Trophoblast cell (in vitro differentiated cells and primary cell): ENCODE results near the gene MEGF6.
A peak's percentile ranks its signal among the peaks of the same experiment; 100 is the strongest.

Experiments
- DNase-seq, 2 donors: peaks; one replicate each; pipeline ENCODE4 v3.0.0-alpha.2; 2016
- H2AFZ ChIP-seq: 2 replicates; pipeline ENCODE4 v1.6.1; 2013; ENCODE audit warnings: low read length, moderate library complexity, mild to moderate bottlenecking; ENCODE audit not compliant: insufficient read depth, poor library complexity
- H2AK5ac ChIP-seq: 2 replicates; pipeline ENCODE4 v1.6.1; 2013; ENCODE audit warnings: mild to moderate bottlenecking, low read length
- H2BK120ac ChIP-seq: 2 replicates; pipeline ENCODE4 v1.6.1; 2013; ENCODE audit warnings: low read length, mild to moderate bottlenecking, moderate library complexity; ENCODE audit not compliant: insufficient read depth, poor library complexity
- H2BK12ac ChIP-seq: 2 replicates; pipeline ENCODE4 v1.6.1; 2013; ENCODE audit warnings: mild to moderate bottlenecking, low read length, moderate library complexity
- H2BK5ac ChIP-seq: 2 replicates; pipeline ENCODE4 v1.6.1; 2013; ENCODE audit warnings: low read length, low read depth, moderate library complexity, mild to moderate bottlenecking; ENCODE audit not compliant: poor library complexity
- H3K14ac ChIP-seq: 2 replicates; pipeline ENCODE4 v1.6.1; 2013; ENCODE audit warnings: mild to moderate bottlenecking, low read length
- H3K18ac ChIP-seq: 2 replicates; pipeline ENCODE4 v1.6.1; 2013; ENCODE audit warnings: mild to moderate bottlenecking, low read length
- H3K23ac ChIP-seq: 2 replicates; pipeline ENCODE4 v1.6.1; 2013; ENCODE audit warnings: low read length
- H3K27ac ChIP-seq: 2 replicates; pipeline ENCODE4 v1.5.1; 2013; ENCODE audit warnings: low read depth, mild to moderate bottlenecking, inconsistent platforms, low read length, moderate library complexity
- H3K27me3 ChIP-seq: 2 replicates; pipeline ENCODE4 v1.6.1; 2013; ENCODE audit warnings: inconsistent platforms, mild to moderate bottlenecking, low read length, moderate library complexity; ENCODE audit not compliant: insufficient read depth
- H3K36me3 ChIP-seq, 2 experiments: 1 replicate in 1 of 2; 2 replicates in 1 of 2; pipeline ENCODE4 v1.6.1; 2013; ENCODE audit warnings: low read length in 2 of 2, mild to moderate bottlenecking in 2 of 2, moderate library complexity in 1 of 2; ENCODE audit not compliant: insufficient read depth in 2 of 2, control insufficient read depth in 1 of 2
- H3K4ac ChIP-seq: 2 replicates; pipeline ENCODE4 v1.6.1; 2013; ENCODE audit warnings: low read depth, mild to moderate bottlenecking, low read length, moderate library complexity
- H3K4me1 ChIP-seq, 2 experiments: 1 replicate in 1 of 2; 2 replicates in 1 of 2; pipeline ENCODE4 v1.6.1; 2013; ENCODE audit warnings: low read length in 2 of 2, mild to moderate bottlenecking in 2 of 2, moderate library complexity in 1 of 2; ENCODE audit not compliant: insufficient read depth in 2 of 2, control insufficient read depth in 1 of 2
- H3K4me2 ChIP-seq: 2 replicates; pipeline ENCODE4 v1.6.1; 2013; ENCODE audit warnings: inconsistent platforms, mild to moderate bottlenecking, low read length, moderate library complexity
- H3K4me3 ChIP-seq: 2 replicates; pipeline ENCODE4 v1.5.1; 2013; ENCODE audit warnings: mild to moderate bottlenecking, low read depth, low read length, inconsistent platforms
- H3K79me1 ChIP-seq: one replicate; pipeline ENCODE4 v1.6.1; 2013; ENCODE audit warnings: low read length
- H3K79me2 ChIP-seq: 2 replicates; pipeline ENCODE4 v1.6.1; 2013; ENCODE audit warnings: low read length, mild to moderate bottlenecking; ENCODE audit not compliant: control insufficient read depth, insufficient read depth, poor library complexity
- H3K9ac ChIP-seq: 2 replicates; pipeline ENCODE4 v1.6.1; 2013; ENCODE audit warnings: mild to moderate bottlenecking, low read length
- H3K9me3 ChIP-seq: 2 replicates; pipeline ENCODE4 v1.6.1; 2013; ENCODE audit warnings: low read depth, mild to moderate bottlenecking, control low read depth, inconsistent platforms, low read length; ENCODE audit not compliant: insufficient read depth
- H4K12ac ChIP-seq: 2 replicates; pipeline ENCODE4 v1.6.1; 2013; ENCODE audit warnings: low read depth, mild to moderate bottlenecking, low read length, moderate library complexity
- H4K8ac ChIP-seq: 2 replicates; pipeline ENCODE4 v1.6.1; 2013; ENCODE audit warnings: low read depth, mild to moderate bottlenecking, low read length, moderate library complexity
- H4K91ac ChIP-seq: one replicate; pipeline ENCODE4 v1.6.1; 2013; ENCODE audit warnings: low read depth, mild to moderate bottlenecking, low read length, moderate library complexity
- WGBS: extraction: QIAGEN DNeasy Blood & Tissue Kit; methylation state at CpG from one replicate; pipeline ENCODE4 v1.1.7; 2013; ENCODE audit warnings: missing lambda C conversion rate; ENCODE audit not compliant: insufficient read length, insufficient coverage; ENCODE audit errors: extremely low coverage; 5-methylcytosine and 5-hydroxymethylcytosine counted together

Gene MEGF6

GRCh38 chr1:3465091-3465934 is 146.0 kb downstream of the MEGF6 start:
- Histone ChIP-seq H3K9ac (no peak overlapping the region), H3K9me3 (peaks cover 1% of the 10 kb centered on the region), H2BK120ac (no peak overlapping the region), H3K14ac (no peak overlapping the region), H4K91ac (no peak overlapping the region), H3K4me2 (no peak overlapping the region), H3K79me1 (peaks cover 5% of the 10 kb centered on the region), H3K4me3 (no peak overlapping the region), H3K36me3 (peaks cover 0 to 6% of the 10 kb centered on the region in 2 experiments), H4K8ac (no peak overlapping the region), H3K79me2 (no peaks in the 10 kb centered on the region), H3K18ac (no peak overlapping the region), H3K4me1 (peaks cover 15 to 18% of the 10 kb centered on the region in 2 experiments), H3K27ac (no peak overlapping the region), H3K27me3 (no peaks in the 10 kb centered on the region), H2BK12ac (no peak overlapping the region), H2BK5ac (no peak overlapping the region), H3K4ac (no peak overlapping the region), H2AK5ac (peak overlapping the region; percentile 42), H3K23ac (no peak overlapping the region), H2AFZ (no peak overlapping the region), H4K12ac (no peak overlapping the region)
- no CpG with 5 or more reads among the region's 28 CpGs for WGBS
- DNase-seq = peak in 1 of 2 donors; percentile 42

- Histone ChIP-seq H3K27ac (no peak overlapping the region), H3K9me3 (peaks cover 1% of the 10 kb centered on the region), H3K14ac (no peak overlapping the region), H2BK120ac (no peak overlapping the region), H3K27me3 (no peaks in the 10 kb centered on the region), H2BK12ac (no peak overlapping the region), H3K4ac (no peak overlapping the region), H3K9ac (no peak overlapping the region), H3K36me3 (peaks cover 0 to 6% of the 10 kb centered on the region in 2 experiments), H2AFZ (no peak overlapping the region), H3K18ac (no peak overlapping the region), H3K79me1 (peaks cover 12% of the 10 kb centered on the region), H2BK5ac (no peak overlapping the region), H3K4me1 (peaks cover 21 to 25% of the 10 kb centered on the region in 2 experiments), H4K91ac (no peak overlapping the region), H3K23ac (no peak overlapping the region), H4K8ac (no peak overlapping the region), H3K4me2 (no peak overlapping the region), H3K79me2 (no peaks in the 10 kb centered on the region), H3K4me3 (no peak overlapping the region), H4K12ac (no peak overlapping the region), H2AK5ac (no peak overlapping the region)
- DNase-seq = no peak
- WGBS = no CpG with 5 or more reads among the region's 11 CpGs
Observed at GRCh38 chr1:3464649-3465025, 146.7 kb downstream of the MEGF6 start.

GRCh38 chr1:3463891-3464648 is 147.2 kb downstream of the MEGF6 start:
- no peaks in the 10 kb centered on the region for H3K27me3 ChIP-seq
- H3K18ac ChIP-seq = no peak overlapping the region
- H3K79me1 ChIP-seq = peaks cover 12% of the 10 kb centered on the region
- peak; percentile 79 to 90 for DNase-seq
- no peak overlapping the region for H3K4ac ChIP-seq
- H3K14ac ChIP-seq = no peak overlapping the region
- H3K9ac ChIP-seq = no peak overlapping the region
- no peaks in the 10 kb centered on the region for H3K9me3 ChIP-seq
- no peak overlapping the region for H4K8ac ChIP-seq
- no peak overlapping the region for H4K91ac ChIP-seq
- no peak overlapping the region for H2AFZ ChIP-seq
- H3K79me2 ChIP-seq = no peaks in the 10 kb centered on the region
- no peak overlapping the region for H3K27ac ChIP-seq
- peaks cover 0 to 3% of the 10 kb centered on the region in 2 experiments for H3K36me3 ChIP-seq
- H3K4me3 ChIP-seq = no peak overlapping the region
- H3K23ac ChIP-seq = no peak overlapping the region
- H4K12ac ChIP-seq = no peak overlapping the region
- H2BK12ac ChIP-seq = no peak overlapping the region
- WGBS = no CpG with 5 or more reads among the region's 21 CpGs
- no peak overlapping the region for H2BK120ac ChIP-seq
- H3K4me1 ChIP-seq = peaks cover 26 to 29% of the 10 kb centered on the region in 2 experiments
- no peak overlapping the region for H2BK5ac ChIP-seq
- H3K4me2 ChIP-seq = no peak overlapping the region
- H2AK5ac ChIP-seq = no peak overlapping the region

GRCh38 chr1:3463408-3463863 is 147.9 kb downstream of the MEGF6 start:
- no peak overlapping the region for H2BK12ac ChIP-seq

More at GRCh38 chr1:3463408-3463863, 147.9 kb downstream of the MEGF6 start:
- Histone ChIP-seq H3K4me1 (peaks cover 29% of the 10 kb centered on the region in 2 experiments), H3K36me3 (peaks cover 0 to 2% of the 10 kb centered on the region in 2 experiments), H3K4ac (no peak overlapping the region), H2AFZ (no peak overlapping the region), H3K79me2 (no peaks in the 10 kb centered on the region), H3K79me1 (peaks cover 12% of the 10 kb centered on the region), H4K12ac (no peak overlapping the region), H4K91ac (no peak overlapping the region), H2AK5ac (no peak overlapping the region), H2BK5ac (no peak overlapping the region), H3K27ac (no peak overlapping the region), H3K9me3 (no peaks in the 10 kb centered on the region), H3K14ac (no peak overlapping the region), H3K27me3 (no peaks in the 10 kb centered on the region), H3K4me2 (no peak overlapping the region), H3K18ac (no peak overlapping the region), H3K23ac (no peak overlapping the region), H3K4me3 (no peak overlapping the region), H3K9ac (no peak overlapping the region), H4K8ac (no peak overlapping the region), H2BK120ac (no peak overlapping the region)
- DNase-seq = peak; percentile 46 to 50
- no CpG with 5 or more reads among the region's 20 CpGs for WGBS
